HEK293T (cell line): ENCODE results near the gene EDC4.

ENCODE experiments used
- ARNT ChIP-seq: fragments of 450-650 bp; IDR thresholded peaks from 2 replicates; pipeline ENCODE4 v1.6.1; 2017; ENCODE audit warnings: mild to moderate bottlenecking
- BHLHE40 ChIP-seq: fragments of 450-650 bp; IDR thresholded peaks from 2 replicates; pipeline ENCODE4 v1.6.1; 2016; ENCODE audit warnings: mild to moderate bottlenecking, moderate library complexity, borderline replicate concordance
- CTBP1 ChIP-seq: fragments of 450-650 bp; IDR thresholded peaks from 2 replicates; pipeline ENCODE4 v1.6.1; 2016; ENCODE audit warnings: borderline replicate concordance
- FOXK2 ChIP-seq: fragments of 450-650 bp; IDR thresholded peaks from 2 replicates; pipeline ENCODE4 v1.6.1; 2016; ENCODE audit warnings: mild to moderate bottlenecking
- FOXM1 ChIP-seq: fragments of 450-650 bp; IDR thresholded peaks from 2 replicates; pipeline ENCODE4 v1.6.1; 2017; ENCODE audit warnings: mild to moderate bottlenecking, borderline replicate concordance
- LEF1 ChIP-seq: fragments of 450-650 bp; IDR thresholded peaks from 2 replicates; pipeline ENCODE4 v1.6.1; 2017; ENCODE audit warnings: mild to moderate bottlenecking, borderline replicate concordance
- NFRKB ChIP-seq: fragments of 450-650 bp; IDR thresholded peaks from 2 replicates; pipeline ENCODE4 v1.6.1; 2016; ENCODE audit warnings: mild to moderate bottlenecking, moderate library complexity
- PKNOX1 ChIP-seq: fragments of 450-650 bp; IDR thresholded peaks from 2 replicates; pipeline ENCODE4 v1.6.1; 2016
- SP1 ChIP-seq: fragments of 450-650 bp; IDR thresholded peaks from 2 replicates; pipeline ENCODE4 v1.6.1; 2017
- TARDBP ChIP-seq: fragments of 450-650 bp; IDR thresholded peaks from 2 replicates; pipeline ENCODE4 v1.6.1; 2016
- ZNF384 ChIP-seq: fragments of 450-650 bp; IDR thresholded peaks from 2 replicates; pipeline ENCODE4 v1.6.1; 2016

GRCh38 chr16:67910158-67910557, 37.3 kb downstream of the EDC4 start:
- TF ChIP-seq FOXK2 (no peak), LEF1 (no peak), BHLHE40 (no peak), PKNOX1 (no peak), NFRKB (no peak), TARDBP (no peak), CTBP1 (no peak), FOXM1 (no peak), SP1 (no peak), ZNF384 (no peak), ARNT (no peak)
